Neural progenitor cell (in vitro differentiated cells): ENCODE measurements around the gene STK10.

Experiments
- EZH2 ChIP-seq: fragments of 200-600 bp; sonication (generic); IDR thresholded peaks from 2 replicates; pipeline ENCODE4 v1.6.1; 2017; ENCODE audit warnings: antibody characterized with exemption, mild to moderate bottlenecking, moderate library complexity
- EZH2phosphoT487 ChIP-seq: fragments of 200-600 bp; sonication (generic); IDR thresholded peaks from 2 replicates; pipeline ENCODE4 v1.6.1; 2017; ENCODE audit warnings: antibody characterized with exemption
- TF ChIP-seq, protein P1 (sequence below): fragments of 200-600 bp; sonication (generic); IDR thresholded peaks from 2 replicates; pipeline ENCODE4 v1.5.1; 2017; ENCODE audit warnings: antibody characterized with exemption, mild to moderate bottlenecking

DNA sequence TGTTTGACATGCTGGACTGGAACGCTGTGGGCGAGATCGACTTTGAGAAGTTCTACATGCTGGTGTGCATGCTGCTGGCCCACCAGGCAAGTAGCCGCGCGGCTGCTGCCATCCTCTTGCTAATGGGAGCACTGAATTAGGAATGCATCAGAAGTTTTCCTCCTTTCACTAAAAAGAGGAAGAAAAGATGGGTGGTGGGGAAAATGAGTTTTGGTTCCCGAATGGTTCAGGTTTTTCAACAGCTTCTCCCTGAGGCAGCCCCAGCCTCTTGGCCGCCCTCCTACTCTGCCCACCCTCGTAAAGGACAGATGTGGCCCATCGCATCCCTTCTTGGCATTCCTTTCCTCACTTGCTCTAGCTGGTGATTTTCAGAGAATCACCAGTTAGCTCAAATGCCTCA, 11.4 kb upstream of the STK10 start:
- TF ChIP-seq, protein P1, sequence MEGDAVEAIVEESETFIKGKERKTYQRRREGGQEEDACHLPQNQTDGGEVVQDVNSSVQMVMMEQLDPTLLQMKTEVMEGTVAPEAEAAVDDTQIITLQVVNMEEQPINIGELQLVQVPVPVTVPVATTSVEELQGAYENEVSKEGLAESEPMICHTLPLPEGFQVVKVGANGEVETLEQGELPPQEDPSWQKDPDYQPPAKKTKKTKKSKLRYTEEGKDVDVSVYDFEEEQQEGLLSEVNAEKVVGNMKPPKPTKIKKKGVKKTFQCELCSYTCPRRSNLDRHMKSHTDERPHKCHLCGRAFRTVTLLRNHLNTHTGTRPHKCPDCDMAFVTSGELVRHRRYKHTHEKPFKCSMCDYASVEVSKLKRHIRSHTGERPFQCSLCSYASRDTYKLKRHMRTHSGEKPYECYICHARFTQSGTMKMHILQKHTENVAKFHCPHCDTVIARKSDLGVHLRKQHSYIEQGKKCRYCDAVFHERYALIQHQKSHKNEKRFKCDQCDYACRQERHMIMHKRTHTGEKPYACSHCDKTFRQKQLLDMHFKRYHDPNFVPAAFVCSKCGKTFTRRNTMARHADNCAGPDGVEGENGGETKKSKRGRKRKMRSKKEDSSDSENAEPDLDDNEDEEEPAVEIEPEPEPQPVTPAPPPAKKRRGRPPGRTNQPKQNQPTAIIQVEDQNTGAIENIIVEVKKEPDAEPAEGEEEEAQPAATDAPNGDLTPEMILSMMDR, result no peak
- no peak for TF ChIP-seq EZH2phosphoT487
- no peak for TF ChIP-seq EZH2
